H1 (cell line): Measurements from ENCODE around the gene GRIN2C. TPM values are rescaled to one million over a fixed set of nuclear protein-coding genes. Genes with fewer than 3 reads are reported as not detected.

Experiments
- CTCF ChIA-PET: fragments of 300-600 bp; sonication (Branson Sonifier 250); formaldehyde crosslinking; loops from one replicate; lab custom pipeline; 2021; ENCODE audit not compliant: partially characterized antibody; lab: Charles Lee
- POLR2A ChIA-PET: fragments of 300-600 bp; sonication (Branson Sonifier 250); formaldehyde crosslinking; loops from one replicate; lab custom pipeline; 2021; ENCODE audit warnings: inconsistent platforms; ENCODE audit not compliant: partially characterized antibody; lab: Charles Lee
- DNase-seq, 2 experiments: peaks; one replicate each; pipeline versions ENCODE4 v3.0.0 to v3.0.0-alpha.2; 2010 to 2022; ENCODE audit warnings: low spot score in 2 of 2, low read depth in 1 of 2, mixed read lengths in 1 of 2
- FAIRE-seq: peaks from 2 replicates; lab custom pipeline; 2011; peaks lifted over from hg19 to GRCh38; lab: Jason Lieb, UNC
- H2AFZ ChIP-seq: 2 replicates; pipeline ENCODE4 v1.8.1; 2012; ENCODE audit warnings: low read length, inconsistent platforms
- H2AK5ac ChIP-seq: 2 replicates; pipeline ENCODE4 v1.6.1; 2013; ENCODE audit warnings: low read depth, low read length
- H2BK120ac ChIP-seq: replicated peaks from 2 replicates; pipeline ENCODE3; 2013; ENCODE audit warnings: low read depth, low read length, inconsistent platforms
- H2BK12ac ChIP-seq: 2 replicates; pipeline ENCODE4 v1.6.1; 2013; ENCODE audit warnings: low read depth, low read length
- H2BK15ac ChIP-seq: 2 replicates; pipeline ENCODE4 v1.6.1; 2013; ENCODE audit warnings: low read length
- H2BK20ac ChIP-seq: 2 replicates; pipeline ENCODE4 v1.6.1; 2013; ENCODE audit warnings: low read length
- H2BK5ac ChIP-seq: 2 replicates; pipeline ENCODE4 v1.6.1; 2013; ENCODE audit warnings: low read depth, low read length
- H3K14ac ChIP-seq: 2 replicates; pipeline ENCODE4 v1.6.1; 2013; ENCODE audit warnings: inconsistent platforms; ENCODE audit not compliant: insufficient read length
- H3K18ac ChIP-seq: 2 replicates; pipeline ENCODE4 v1.6.1; 2013; ENCODE audit warnings: low read length; ENCODE audit errors: extremely low read depth
- H3K23ac ChIP-seq: 2 replicates; pipeline ENCODE4 v1.6.1; 2013; ENCODE audit warnings: inconsistent platforms; ENCODE audit not compliant: insufficient read length
- H3K23me2 ChIP-seq: 2 replicates; pipeline ENCODE4 v1.6.1; 2013; ENCODE audit warnings: low read depth, low read length
- H3K27ac ChIP-seq: 2 replicates; pipeline ENCODE4 v1.6.1; 2011; ENCODE audit warnings: low read depth, low read length, inconsistent platforms
- H3K27me3 ChIP-seq, 4 experiments: replicated peaks in 1 of 4; 1 replicate in 1 of 4; 2 replicates in 3 of 4; pipeline versions ENCODE4 v1.6.1 to v1.8.1; 2011 to 2013; ENCODE audit warnings: low read length in 3 of 4, mild to moderate bottlenecking in 3 of 4, inconsistent platforms in 2 of 4, mixed read lengths in 2 of 4, moderate library complexity in 1 of 4; ENCODE audit not compliant: control insufficient read depth in 3 of 4, insufficient read depth in 3 of 4; ENCODE audit errors: extremely low read depth in 1 of 4
- H3K36me3 ChIP-seq, 4 experiments: 2 replicates each; pipeline versions ENCODE4 v1.6.1 to v1.8.1; 2011 to 2013; ENCODE audit warnings: mild to moderate bottlenecking in 4 of 4, low read length in 3 of 4, moderate library complexity in 2 of 4, control low read depth in 1 of 4, inconsistent platforms in 1 of 4; ENCODE audit not compliant: insufficient read depth in 4 of 4, control insufficient read depth in 2 of 4
- H3K4ac ChIP-seq: replicated peaks from 2 replicates; pipeline ENCODE3; 2013; ENCODE audit warnings: low read length, low read depth, mixed read lengths, inconsistent platforms; ENCODE audit not compliant: insufficient read length
- H3K4me1 ChIP-seq, 4 experiments: replicated peaks in 1 of 4; 1 replicate in 1 of 4; 2 replicates in 3 of 4; pipeline versions ENCODE4 v1.6.1 to v1.8.1; 2011 to 2013; ENCODE audit warnings: low read length in 3 of 4, inconsistent platforms in 2 of 4, mixed read lengths in 1 of 4; ENCODE audit not compliant: insufficient read depth in 4 of 4, control insufficient read depth in 3 of 4
- H3K4me2 ChIP-seq, 2 experiments: 2 replicates each; pipeline versions ENCODE4 v1.6.1 to v1.8.1; 2011 to 2013; ENCODE audit warnings: low read depth in 2 of 2, low read length in 2 of 2, control low read depth in 1 of 2, inconsistent platforms in 1 of 2, mild to moderate bottlenecking in 1 of 2; ENCODE audit not compliant: insufficient read depth in 1 of 2
- H3K4me3 ChIP-seq, 4 experiments: fragments of 200-600, 300-600 bp in 1 of 4; sonication (generic), shearing (Covaris generic), sonication (Bioruptor Twin) in 1 of 4; 2 replicates each; pipeline versions ENCODE4 v1.5.1 to v1.8.1; 2011 to 2016; ENCODE audit warnings: low read length in 4 of 4, low read depth in 3 of 4, control low read depth in 2 of 4, inconsistent platforms in 2 of 4, mild to moderate bottlenecking in 2 of 4, mixed read lengths in 1 of 4, moderate library complexity in 1 of 4; ENCODE audit not compliant: insufficient read depth in 2 of 4; ENCODE audit errors: extremely low read depth in 1 of 4
- H3K56ac ChIP-seq: replicated peaks from 2 replicates; pipeline ENCODE3; 2013; ENCODE audit warnings: low read depth, mild to moderate bottlenecking, mixed read lengths, low read length, inconsistent platforms; ENCODE audit not compliant: insufficient read length
- H3K79me1 ChIP-seq: 2 replicates; pipeline ENCODE4 v1.6.1; 2013; ENCODE audit warnings: low read depth, low read length, control low read depth
- H3K79me2 ChIP-seq, 2 experiments: 2 replicates each; pipeline versions ENCODE4 v1.6.1 to v1.8.1; 2012 to 2013; ENCODE audit warnings: low read length in 2 of 2, mild to moderate bottlenecking in 2 of 2, inconsistent platforms in 1 of 2; ENCODE audit not compliant: insufficient read depth in 2 of 2, control insufficient read depth in 1 of 2
- H3K9ac ChIP-seq, 4 experiments: replicated peaks in 1 of 4; 1 replicate in 1 of 4; 2 replicates in 3 of 4; pipeline versions ENCODE4 v1.6.1 to v1.8.1; 2011 to 2013; ENCODE audit warnings: low read depth in 3 of 4, low read length in 3 of 4, control low read depth in 2 of 4, mild to moderate bottlenecking in 2 of 4, moderate library complexity in 2 of 4, inconsistent platforms in 1 of 4; ENCODE audit errors: extremely low read depth in 1 of 4
- H3K9me3 ChIP-seq, 2 experiments: 2 replicates each; pipeline versions ENCODE4 v1.6.1 to v1.8.1; 2012 to 2013; ENCODE audit warnings: mild to moderate bottlenecking in 2 of 2, moderate library complexity in 2 of 2, control low read depth in 1 of 2, inconsistent platforms in 1 of 2, low read depth in 1 of 2, low read length in 1 of 2, mixed read lengths in 1 of 2; ENCODE audit not compliant: insufficient read depth in 2 of 2
- H4K20me1 ChIP-seq, 2 experiments: replicated peaks in 1 of 2; 2 replicates each; pipeline versions ENCODE3 to v1.8.1; 2011 to 2013; ENCODE audit warnings: inconsistent platforms in 2 of 2, low read length in 2 of 2, mild to moderate bottlenecking in 1 of 2; ENCODE audit not compliant: insufficient read depth in 2 of 2, control insufficient read depth in 1 of 2
- H4K5ac ChIP-seq: 2 replicates; pipeline ENCODE4 v1.6.1; 2013; ENCODE audit warnings: low read length, low read depth, mixed read lengths, inconsistent platforms; ENCODE audit not compliant: insufficient read length
- H4K8ac ChIP-seq: 2 replicates; pipeline ENCODE4 v1.8.0; 2013; ENCODE audit warnings: mild to moderate bottlenecking, moderate library complexity, low read length, inconsistent platforms; ENCODE audit not compliant: insufficient read depth; ENCODE audit errors: extremely low read depth
- H4K91ac ChIP-seq: replicated peaks from 2 replicates; pipeline ENCODE3; 2013; ENCODE audit warnings: low read length, mixed read lengths, inconsistent platforms; ENCODE audit not compliant: insufficient read length
- ASH2L ChIP-seq: fragments of 200-600, 300-600 bp; sonication (generic); IDR thresholded peaks from one replicate; pipeline ENCODE4 v1.7.1; 2017; ENCODE audit warnings: low read length
- RFX5 ChIP-seq: IDR thresholded peaks from 2 replicates; pipeline ENCODE4 v1.6.1; 2011; ENCODE audit warnings: low read depth, low read length, improper control_type of control experiment, borderline replicate concordance
- WGBS, 2 experiments: shearing (Covaris generic) in 1 of 2; methylation state at CpG; one replicate each; pipeline versions ENCODE4 v1.1.6 to v1.1.7; 2013 to 2015; ENCODE audit warnings: low lambda C conversion rate in 2 of 2, mixed read lengths in 2 of 2, inconsistent platforms in 1 of 2, low coverage in 1 of 2, missing lambda C conversion rate in 1 of 2; ENCODE audit not compliant: insufficient replicate concordance in 2 of 2, insufficient coverage in 1 of 2, insufficient read length in 1 of 2; ENCODE audit errors: extremely low coverage in 1 of 2, missing lambda C conversion rate in 1 of 2; 5-methylcytosine and 5-hydroxymethylcytosine counted together
- polyA plus RNA-seq, 7 experiments: library from polyadenylated mRNA; depleted of rRNA in 3 of 7; stranded (reverse) in 5 of 7; unstranded in 2 of 7; fragments of >200 nt in 5 of 7; fragments of 200-250 nt in 2 of 7; gene quantifications; 1 replicate in 5 of 7; 2 replicates in 1 of 7; 4 replicates in 1 of 7; pipeline versions ENCODE4 v1.2.1 to v1.2.3, GENCODE V29; 2011 to 2013; ENCODE audit warnings: missing spikeins in 2 of 7, mixed read lengths in 2 of 7
- total RNA-seq: library from RNA; stranded (reverse); fragmentation: NEBNext Ultra II Directional; extraction: Animal tissue kit (Norgen Biotek cat#: 25700); gene quantifications from 2 replicates; pipeline ENCODE4 v1.2.1, GENCODE V29; 2021
- TF ChIP-seq, protein P1 (sequence below): IDR thresholded peaks from 2 replicates; pipeline ENCODE4 v1.6.1; 2012; ENCODE audit warnings: inconsistent platforms

Gene GRIN2C
- total and polyA plus RNA-seq, 2 of the 8 experiments (the other 6 are each of a cell fraction or from before 2014, with no cell fraction given): 0.06 to 0.07 TPM

DNA sequence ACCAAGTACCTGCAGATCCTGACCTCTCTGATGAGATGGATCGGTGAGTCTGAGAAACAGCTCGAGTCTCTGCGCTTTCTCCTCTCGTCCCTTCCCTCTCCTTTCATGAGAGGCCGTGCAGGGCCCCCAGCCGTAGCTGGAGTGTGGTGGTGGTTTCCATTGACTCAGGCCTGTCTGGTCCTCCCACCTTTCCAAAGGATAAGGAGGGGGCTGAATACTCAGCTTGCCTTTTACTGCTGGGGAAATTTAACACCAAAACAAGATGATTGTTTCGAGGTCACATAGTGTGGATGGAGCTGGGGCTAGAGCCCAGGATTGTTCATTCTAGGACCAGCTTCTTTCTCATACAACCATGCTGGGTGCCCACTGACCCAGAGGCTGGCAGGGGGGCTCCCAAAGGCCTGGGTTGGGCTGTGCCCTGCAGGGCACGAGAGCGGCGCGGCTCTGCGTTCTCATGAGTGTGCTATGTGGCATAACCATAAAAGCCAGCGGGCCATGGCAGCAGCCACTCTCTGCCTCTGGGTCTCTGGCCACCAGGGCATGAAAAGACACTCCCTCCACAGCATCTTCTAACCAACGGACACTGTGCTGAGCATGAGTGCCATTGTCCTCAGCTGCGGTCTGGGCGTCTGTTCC is 39.8 kb downstream of the GRIN2C start:
- Histone ChIP-seq H3K23me2 (no peaks in the 10 kb centered on the region), H2AFZ (no peak overlapping the region), H2BK12ac (no peak overlapping the region), H2BK120ac (no peak overlapping the region), H3K79me1 (no peaks in the 10 kb centered on the region), H3K4me1 (peaks cover 0 to 2% (median 0%) of the 10 kb centered on the region in 4 experiments; a peak in 1 of 7 replicates), H3K23ac (no peak overlapping the region), H2BK5ac (no peak overlapping the region), H2BK20ac (no peak overlapping the region), H3K4me2 (no peak overlapping the region), H3K27ac (no peak overlapping the region), H3K4me3 (no peak overlapping the region), H4K91ac (no peak overlapping the region), H3K18ac (no peak overlapping the region), H3K79me2 (no peaks in the 10 kb centered on the region), H3K14ac (no peak overlapping the region), H3K9me3 (no peaks in the 10 kb centered on the region), H3K4ac (no peak overlapping the region), H4K20me1 (peaks cover 7 to 20% of the 10 kb centered on the region in 2 experiments), H3K36me3 (peaks cover 0 to 3% (median 0%) of the 10 kb centered on the region in 4 experiments; a peak in 2 of 8 replicates), H2AK5ac (no peak overlapping the region), H3K56ac (no peak overlapping the region), H3K9ac (no peak overlapping the region), H3K27me3 (peaks cover 0 to 2% (median 0%) of the 10 kb centered on the region in 4 experiments; a peak in 3 of 7 replicates), H4K8ac (no peak overlapping the region), H4K5ac (no peak overlapping the region), H2BK15ac (no peak overlapping the region)
- no peak for DNase-seq
- no peak for FAIRE-seq
- ChIA-PET CTCF (interaction anchor here (0.7 to 99.6 kb wide), 4 partner anchors 1 to 74 kb away, joined by 3 to 2981 read pairs (median 1492); partner anchors contain the start of genes FDXR, GRIN2C and NAT9), POLR2A (interaction anchor here (1.0 kb wide), 2 partner anchors 12 to 53 kb away, joined by 3 read pairs; no protein-coding TSS in a partner anchor)
- no peak for TF ChIP-seq ASH2L
- TF ChIP-seq, protein P1, sequence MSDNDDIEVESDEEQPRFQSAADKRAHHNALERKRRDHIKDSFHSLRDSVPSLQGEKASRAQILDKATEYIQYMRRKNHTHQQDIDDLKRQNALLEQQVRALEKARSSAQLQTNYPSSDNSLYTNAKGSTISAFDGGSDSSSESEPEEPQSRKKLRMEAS: no peak
- no peak for TF ChIP-seq RFX5
- 90% methylated on average over 13 of the region's 16 CpGs; no CpG with 5 or more reads in 1 of the 2 experiments for WGBS, 2 experiments
